HG02763 (cell line): ENCODE results near the gene ARID3A.
"Not testable (repeated sequence)": the region's sequence is repeated elsewhere in the genome, so short reads cannot be mapped to it uniquely, and the experiment has no call there.

Experiments
- ATAC-seq: cut with Tn5 transposase; IDR thresholded peaks from one replicate; pipeline ENCODE4 v1.9.1; 2021; ENCODE audit warnings: mild to moderate bottlenecking, moderate library complexity; ENCODE audit not compliant: unreplicated experiment

Gene ARID3A

DNA sequence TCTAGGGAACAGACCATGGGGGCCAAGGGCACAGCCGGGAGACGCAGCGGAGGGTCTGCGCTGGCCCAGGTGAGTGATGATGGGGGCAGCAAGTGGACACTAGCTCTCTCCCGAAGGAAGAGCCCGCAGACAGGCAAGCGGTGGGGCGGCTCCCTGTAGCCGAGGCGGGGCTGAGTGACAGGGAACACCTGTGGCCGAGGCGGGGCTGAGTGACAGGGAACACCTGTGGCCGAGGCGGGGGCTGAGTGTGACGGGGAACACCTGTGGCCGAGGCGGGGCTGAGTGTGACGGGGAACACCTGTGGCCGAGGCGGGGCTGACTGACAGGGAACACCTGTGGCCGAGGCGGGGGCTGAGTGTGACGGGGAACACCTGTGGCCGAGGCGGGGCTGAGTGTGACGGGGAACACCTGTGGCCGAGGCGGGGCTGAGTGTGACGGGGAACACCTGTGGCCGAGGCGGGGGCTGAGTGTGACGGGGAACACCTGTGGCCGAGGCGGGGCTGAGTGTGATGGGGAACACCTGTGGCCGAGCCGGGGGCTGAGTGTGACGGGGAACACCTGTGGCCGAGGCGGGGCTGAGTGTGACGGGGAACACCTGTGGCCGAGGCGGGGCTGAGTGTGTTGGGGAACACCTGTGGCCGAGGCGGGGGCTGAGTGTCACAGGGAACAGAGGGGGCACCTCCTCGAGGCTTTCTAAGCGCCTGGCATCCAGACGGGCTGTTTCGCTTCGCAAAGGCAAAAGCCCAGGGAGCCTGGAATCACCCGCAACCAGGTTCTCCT lies 34.2 kb upstream of the ARID3A start:
- not testable (repeated sequence) for ATAC-seq

DNA sequence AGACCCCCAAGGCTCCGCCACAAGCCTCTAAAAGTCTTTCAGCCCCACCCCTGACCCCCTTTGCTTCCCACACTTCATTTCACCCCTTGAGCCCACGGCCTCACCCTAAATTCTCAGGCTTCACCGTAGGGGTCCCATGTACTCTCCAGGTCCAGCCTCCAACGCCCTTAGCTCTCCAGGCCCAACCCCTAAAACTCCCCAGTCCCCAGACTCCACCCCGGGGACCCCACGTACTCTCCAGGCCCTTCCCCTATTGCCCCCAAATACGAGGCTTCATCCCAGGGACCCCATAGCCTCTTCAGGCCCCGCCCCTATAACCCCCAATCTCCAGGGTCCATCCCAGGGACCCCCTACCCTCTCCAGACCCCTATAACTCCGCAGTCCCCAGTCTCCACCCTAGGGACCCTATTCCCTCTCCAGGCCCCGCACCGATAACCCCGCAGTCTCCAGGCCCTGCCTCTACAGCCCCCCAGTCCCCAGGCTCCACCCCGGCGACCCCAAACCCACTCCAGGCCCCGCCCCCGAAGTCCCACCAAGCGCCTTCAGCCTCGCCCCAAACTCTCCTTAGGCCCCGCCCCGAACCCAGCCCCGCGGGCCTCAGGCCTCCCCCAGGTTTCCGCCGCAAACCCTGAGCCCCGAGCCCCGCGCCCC lies 33.5 kb upstream of the ARID3A start:
- no peak for ATAC-seq

DNA sequence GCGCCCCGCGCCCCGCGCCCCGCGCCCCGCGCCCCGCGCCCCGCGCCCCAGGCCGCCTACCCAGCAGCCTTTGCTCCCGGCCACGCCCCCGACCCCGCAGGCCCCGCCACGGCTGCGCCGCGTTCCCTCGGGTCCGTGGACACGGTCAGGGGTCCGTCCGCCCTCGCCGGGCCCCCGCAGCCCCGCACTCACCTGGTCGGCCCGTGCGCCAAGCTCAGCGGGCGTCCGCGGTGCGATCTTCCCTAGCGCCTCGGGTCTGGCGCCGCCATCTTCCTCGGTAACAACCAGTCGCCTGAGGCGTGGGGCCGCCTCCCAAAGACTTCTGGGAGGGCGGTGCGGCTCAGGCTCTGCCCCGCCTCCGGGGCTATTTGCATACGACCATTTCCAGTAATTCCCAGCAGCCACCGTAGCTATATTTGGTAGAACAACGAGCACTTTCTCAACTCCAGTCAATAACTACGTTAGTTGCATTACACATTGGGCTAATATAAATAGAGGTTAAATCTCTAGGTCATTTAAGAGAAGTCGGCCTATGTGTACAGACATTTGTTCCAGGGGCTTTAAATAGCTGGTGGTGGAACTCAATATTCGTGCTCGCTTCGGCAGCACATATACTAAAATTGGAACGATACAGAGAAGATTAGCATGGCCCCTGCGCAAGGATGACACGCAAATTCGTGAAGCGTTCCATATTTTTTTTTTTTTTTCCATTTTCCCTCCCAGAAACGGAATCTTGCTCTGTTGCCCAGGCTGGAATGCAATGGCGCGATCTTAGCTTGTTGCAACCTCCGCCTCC lies 32.7 kb upstream of the ARID3A start, which contains the start of the genes MED16 and RNU6-9:
TSS of gene MED16 (minus strand) at position 294 of the 796 bp plus-strand sequence. CDS start 2,056 bp downstream, outside the sequence.
TSS of gene RNU6-9 (plus strand) at position 591 of the 796 bp plus-strand sequence.
- peak; percentile 82 for ATAC-seq

DNA sequence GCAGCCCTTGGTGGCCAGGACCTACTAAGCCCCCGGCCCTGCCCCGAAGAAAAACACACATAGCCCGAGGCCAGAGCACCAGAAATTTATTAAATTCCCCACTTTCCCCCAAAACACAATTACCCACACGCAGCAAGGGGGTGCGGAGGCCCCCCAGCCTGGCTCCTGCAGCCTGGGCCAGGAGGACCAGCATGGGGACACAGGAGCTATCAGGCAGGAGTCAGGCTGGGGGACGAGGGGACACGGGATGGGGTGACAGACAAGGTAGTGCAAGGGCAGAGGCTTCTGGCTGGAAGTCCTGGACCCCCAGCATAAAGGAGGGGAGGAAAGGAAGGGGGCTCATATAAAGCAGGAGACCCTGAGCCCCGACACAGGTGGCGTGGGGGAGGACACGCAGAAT lies 29.4 kb upstream of the ARID3A start:
- no peak for ATAC-seq

DNA sequence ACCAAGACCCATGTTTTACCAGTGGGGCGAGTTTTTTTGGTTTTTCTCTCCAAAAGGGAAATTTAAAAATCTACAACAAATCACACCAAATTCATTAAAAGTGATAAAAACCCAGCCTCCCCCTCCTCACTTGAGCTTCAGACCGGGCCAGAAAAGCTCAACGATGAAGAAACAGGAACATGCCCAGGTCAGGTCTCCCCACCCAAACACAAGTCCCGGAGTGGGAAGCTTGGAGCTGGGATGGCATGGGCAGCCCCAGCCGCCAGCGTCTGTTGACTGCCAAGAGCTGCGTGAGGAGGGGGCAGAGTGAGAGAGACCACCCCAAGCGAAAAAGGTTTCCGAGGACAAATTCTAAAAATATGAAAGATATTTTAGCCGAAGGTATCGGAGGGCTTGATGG lies 28.8 kb upstream of the ARID3A start:
- no peak for ATAC-seq

DNA sequence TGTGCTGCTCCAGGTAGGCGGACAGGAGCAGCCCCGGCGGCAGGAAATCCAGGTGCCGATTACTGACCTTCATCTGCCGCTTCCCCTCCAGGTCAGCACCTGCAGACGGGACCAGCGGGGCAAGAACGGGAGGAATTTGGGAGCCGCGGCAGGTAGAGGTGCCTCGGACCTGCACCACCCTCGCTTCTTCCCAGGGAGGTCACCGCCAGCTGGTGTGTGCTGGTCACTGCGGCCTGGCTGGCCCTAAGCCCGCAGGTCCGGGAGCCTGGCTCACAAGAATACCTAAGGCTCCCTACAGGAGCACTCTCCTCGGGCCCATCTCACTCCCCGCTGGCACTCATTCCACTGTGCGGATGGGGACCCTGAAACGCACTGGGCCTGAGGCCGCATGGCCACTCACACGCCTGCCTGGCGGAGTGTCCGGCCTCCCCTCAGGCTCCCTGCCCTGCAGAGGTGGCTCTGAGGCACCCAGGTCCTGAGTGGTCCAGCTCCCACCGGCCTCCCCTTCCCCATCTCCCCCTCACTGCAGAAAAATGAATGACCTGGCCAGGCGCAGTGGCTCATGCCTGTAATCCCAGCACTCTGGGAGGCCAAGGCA lies 28.3 kb upstream of the ARID3A start:
- no peak for ATAC-seq

DNA sequence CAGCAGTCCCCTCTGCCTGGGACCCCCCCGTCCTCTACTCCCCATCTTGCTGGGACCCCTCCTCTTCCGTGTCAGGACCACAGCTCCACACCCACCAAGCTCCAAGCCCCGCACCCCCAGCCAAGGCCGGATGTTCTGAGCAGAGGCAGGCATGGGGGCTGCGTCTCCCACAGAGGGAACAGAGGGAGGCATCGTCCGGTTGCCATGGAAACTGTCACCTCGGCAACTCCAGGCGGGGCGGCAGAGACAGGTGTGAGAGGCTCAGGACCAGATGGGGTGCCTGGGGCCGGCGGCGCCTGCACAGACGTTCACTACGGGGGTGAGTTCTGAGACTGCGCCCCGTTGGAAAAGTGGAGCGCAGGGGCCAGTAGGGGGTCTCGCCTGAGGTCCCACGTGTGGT lies 27.2 kb upstream of the ARID3A start:
- no peak for ATAC-seq

DNA sequence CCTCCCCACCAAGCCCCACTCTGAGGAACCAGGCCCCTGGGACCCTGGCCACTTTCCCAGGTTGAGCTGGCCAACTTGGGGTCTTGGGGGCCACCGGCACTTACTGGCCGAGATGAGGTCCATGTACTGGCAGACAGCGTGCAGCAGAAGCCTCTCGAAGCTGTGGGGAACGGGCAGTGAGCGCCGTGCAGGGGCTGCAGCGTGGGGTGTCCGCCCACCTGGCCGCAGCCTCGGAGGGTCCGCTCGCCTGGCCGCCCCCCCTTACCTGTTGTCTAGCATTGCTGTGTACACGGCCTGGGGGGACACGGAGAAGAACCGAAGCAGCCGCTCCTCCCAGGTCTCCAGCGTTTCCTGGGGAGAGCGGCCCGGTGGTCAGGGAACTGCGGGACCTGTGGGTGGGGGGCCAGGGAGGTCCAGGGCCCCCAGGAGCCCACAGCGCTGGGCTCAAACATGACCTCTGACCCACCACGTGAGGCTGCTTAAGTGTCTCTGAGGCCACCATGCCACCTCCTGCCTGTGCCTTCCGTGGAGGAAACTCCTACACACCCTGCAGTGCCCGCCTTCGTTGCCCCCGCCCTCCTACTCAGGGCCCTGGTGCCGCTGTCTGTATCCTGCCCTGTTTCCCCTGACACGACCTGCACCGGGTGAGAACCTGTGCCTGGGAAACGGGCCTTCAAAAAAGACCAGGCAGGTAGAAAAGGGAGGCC lies 26.3 kb upstream of the ARID3A start:
- ATAC-seq: no peak

DNA sequence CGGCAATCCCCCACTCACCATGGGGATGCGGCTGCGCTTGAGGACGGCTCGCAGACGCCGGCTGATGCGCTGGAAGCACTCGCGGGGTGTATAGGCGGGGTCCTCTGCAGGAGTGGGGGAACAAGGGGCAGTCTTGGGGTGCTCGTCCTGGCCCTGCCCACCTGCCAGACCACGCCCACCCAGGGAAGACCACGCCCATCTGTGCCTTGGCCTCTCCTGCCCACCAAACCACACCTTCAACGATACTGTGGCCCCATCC lies 25.9 kb upstream of the ARID3A start:
- no peak for ATAC-seq

DNA sequence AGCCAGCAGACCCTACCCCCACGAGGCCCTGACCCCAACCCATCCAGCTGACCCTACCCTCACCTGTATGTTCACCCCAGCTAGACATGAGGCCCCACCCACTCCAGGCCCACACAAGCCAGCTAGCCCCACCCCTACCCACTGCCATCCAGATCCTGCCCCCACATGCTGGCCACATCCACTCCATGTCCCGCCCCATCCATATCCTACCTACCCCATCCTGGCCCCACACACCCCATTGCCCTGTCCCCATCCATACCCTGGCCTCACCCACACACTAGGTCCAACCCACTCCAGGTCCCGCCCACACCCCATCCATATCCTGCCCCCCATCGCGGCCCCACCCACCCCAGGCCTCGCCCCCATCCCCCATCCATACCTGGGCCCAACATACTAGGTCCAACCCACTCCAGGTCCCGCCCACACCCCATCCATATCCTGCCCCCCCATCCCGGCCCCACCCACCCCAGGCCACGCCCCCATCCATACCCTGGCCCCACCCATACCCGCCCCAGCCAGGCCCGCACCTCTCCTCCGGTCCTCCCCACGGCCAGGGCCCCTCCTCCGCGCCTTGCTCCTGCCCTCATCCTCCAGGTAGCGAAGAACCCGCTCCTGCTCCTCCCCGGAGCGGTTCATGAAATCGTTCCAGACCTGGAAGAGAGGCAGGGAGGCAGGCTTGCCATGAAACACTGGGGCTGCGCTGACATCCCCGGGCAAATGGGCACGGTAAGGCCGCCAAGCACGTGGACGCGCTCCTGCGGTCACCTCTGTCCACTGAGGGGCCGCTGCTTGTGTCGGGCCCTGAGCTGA lies 25.3 kb upstream of the ARID3A start:
- no peak for ATAC-seq

DNA sequence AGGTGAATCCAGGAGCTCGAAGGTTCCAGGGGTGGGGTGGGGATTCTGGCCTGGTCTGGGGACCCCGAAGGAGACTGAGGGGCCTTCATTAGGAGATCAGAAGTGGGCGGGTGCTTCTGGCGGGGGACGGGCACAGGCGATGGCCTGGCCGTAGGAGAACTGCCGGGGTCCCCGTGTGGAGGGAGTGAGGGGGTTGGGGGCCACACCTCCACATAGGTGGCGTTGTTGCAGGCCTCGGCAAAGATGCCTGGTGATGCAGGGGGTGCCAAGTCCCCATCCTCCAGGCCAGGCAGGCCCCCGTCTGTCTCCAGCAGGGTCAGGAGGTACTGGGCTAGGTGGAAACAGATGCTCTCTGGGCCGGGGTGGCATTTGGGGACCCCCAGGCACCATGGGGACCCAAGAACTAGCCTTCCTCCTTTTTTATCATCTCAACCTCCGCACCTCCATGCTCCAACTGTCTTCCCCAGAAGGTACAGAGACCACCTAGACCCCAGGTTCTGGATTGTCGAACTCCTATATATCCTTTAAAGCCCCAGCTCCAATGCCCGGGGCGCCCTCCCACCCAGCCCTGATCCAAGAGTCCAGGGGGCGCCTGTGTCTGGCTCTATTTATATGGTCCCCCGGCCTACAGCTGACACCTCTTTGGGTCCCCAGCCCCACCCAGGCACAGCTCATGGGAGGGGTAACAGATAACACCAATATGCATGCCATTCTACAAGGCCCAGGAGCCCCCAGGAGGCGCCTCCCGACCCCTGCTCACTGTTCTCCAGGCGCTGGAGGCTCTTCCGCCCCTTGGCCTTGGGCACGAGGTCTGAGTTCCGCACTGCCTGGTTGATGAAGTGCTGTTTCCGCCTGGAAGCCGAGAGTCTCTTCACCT lies 24.4 kb upstream of the ARID3A start:
- ATAC-seq: no peak

DNA sequence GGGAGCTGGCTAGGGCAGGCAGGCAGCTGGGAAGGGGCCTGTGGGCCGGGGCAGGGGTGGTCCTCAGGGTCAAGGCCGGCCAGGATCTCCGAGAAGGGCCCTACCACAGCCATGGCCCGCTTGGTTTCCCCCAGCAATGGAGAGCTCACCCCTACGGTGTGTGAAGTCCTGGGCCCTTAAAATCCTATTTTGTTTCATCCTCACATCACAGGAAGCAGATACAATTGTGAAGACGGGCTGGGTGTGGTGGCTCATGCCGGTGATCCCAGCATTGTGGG lies 23.8 kb upstream of the ARID3A start:
- no peak for ATAC-seq

DNA sequence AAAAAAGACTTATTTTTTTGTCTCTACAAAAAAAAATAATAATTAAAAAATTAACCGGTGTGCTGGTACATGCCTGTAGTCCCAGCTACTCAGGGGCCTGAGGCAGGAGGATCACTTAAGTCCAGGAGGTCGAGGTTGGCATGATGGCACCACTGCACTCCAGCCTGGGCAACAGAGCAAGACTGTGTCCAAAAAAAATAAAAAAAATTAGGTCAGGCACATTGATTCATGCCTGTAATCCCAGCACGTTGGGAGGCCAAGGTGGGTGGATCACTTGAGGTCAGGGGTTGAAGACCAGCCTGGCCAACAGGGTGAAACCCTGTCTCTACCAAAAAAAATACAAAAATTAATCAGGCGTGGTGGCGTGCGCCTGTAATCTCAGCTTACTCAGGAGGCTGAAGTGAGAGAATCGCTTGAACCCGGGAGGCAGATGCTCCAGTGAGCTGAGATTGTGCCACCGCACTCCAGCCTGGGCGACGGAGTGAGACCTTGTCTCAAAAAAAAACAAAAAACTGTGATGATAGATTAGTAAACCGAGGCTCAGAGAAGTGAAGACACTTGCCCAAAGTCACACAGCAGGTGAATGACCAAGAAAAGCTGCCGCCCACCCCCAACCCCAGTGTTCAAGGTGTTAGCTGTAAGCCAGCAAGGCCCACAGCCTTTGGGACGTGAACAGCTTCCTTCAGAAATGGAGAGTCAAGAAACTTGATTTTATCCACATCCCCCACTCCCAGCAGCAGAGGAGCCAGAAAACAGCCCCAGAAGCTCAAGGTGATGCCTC lies 23.2 kb upstream of the ARID3A start:
- ATAC-seq: no peak

DNA sequence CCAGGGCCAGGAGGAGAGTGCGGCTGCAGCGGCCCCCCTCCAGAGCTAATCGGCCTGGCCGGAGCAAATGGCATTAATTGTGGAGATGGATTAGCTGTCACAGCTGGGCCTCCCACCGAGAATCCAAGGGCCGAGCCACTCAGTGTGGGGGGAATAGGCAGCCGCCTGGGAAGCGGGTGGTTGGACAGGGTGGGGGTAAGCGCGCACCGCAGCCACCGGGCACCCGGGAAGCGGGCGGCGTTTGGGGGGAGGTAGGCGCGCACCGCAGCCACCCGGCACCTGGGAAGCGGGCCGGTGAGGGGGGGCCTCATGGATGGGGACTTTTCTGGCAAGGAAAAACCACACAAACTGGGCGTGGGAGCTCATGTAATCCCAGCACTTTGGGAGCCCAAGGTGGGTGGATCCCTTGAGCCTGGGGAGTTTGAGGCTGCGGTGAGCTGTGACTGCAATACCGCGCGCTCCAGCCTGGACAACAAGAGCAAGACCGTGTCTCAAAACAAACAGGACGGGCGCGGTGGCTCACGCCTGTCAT lies 22.5 kb upstream of the ARID3A start:
- ATAC-seq: no peak

DNA sequence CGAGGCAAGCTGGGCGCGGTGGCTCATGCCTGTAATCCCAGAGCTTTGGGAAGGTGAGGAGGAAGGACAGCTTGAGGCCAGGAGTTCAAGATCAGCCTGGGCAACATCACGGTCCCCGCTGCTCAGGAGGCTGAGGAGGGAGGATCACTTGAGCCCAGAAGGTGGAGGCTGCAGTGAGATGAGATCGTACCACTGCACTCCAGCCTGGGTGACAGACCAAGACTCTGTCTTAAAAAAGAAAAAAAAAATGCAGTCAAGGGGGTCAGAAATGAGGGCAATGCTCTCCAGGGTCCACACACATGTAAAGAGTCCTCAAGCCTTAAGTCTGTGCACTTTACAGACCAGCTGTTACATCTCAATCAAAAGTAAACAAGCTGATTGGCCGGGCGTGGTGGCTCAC lies 21.3 kb upstream of the ARID3A start:
- ATAC-seq: no peak

DNA sequence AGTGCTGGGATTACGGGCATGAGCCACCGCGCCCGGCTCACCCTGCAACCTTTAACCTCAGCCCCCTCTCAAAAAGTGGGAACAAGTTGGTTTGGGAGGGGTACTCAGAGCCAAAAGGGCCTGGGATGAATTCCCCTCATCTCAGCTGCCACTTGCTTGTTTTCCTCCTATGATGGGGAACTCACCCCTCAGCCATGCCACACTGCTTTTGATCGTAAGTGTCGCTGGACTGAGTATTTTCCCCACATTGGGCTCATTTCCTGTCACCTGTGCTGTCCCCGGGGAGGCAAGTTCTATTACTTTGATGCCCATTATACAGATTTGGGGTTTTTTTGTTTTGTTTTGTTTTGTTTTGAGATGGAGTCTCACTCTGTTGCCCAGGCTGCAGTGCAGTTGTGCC lies 19.4 kb upstream of the ARID3A start:
- no peak for ATAC-seq

DNA sequence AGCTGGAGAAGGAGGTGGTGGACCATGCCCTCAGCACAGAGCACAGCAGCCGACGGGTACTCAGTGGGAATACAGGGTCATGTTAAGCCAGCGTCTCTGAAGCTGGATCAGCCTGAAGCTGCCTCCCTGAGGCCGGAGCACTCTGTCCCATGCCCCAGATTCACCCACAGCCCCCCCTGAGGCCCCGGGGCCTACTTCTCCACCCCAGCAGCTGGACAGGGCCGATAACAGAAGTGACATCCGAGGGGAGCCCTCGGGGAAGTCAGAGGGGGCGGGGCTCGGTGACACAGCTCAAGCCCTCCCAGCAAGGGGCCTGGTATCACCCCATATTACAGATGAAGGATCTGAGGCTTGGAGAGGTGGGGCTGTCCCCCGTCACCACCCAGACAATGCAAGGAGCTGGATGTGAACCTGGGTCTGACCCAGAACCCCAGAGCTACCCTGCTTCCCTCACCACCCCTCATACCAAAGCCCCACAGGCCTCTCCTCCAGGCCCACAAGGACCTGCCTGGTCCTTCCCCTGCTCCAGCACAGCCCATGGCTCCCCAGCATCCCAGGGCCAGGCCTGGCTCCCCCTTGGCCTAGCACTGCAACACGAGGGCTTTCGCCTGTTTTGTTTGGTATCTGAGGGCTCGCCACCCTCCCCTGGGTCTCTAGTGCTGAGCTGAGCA lies 18.5 kb upstream of the ARID3A start:
- no peak for ATAC-seq
